ENCODE data around the gene NECAB2. TPM values are rescaled to one million over a fixed set of nuclear protein-coding genes. Genes with fewer than 3 reads are reported as not detected.
A peak's percentile ranks its signal among the peaks of the same experiment; 100 is the strongest.

Gene NECAB2
- polyA plus RNA-seq, 1 donor from 2014 or later: 12.5 TPM

- Histone ChIP-seq H3K4me2 (ENCODE audit: low read length) (no peak overlapping the region), H3K27me3 (ENCODE audit: insufficient read depth, low read depth, low read length) (no peaks in the 10 kb centered on the region), H4K20me1 (ENCODE audit: insufficient read depth) (no peaks in the 10 kb centered on the region), H3K4me3 (ENCODE audit: low read length) (no peak overlapping the region), H3K27ac (ENCODE audit: low read length) (no peak overlapping the region), H2AFZ (ENCODE audit: low read depth, low read length) (no peak overlapping the region), H3K9me3 (ENCODE audit: low read length) (no peaks in the 10 kb centered on the region), H3K79me2 (replicated peaks; ENCODE audit: insufficient read depth, low read length) (no peaks in the 10 kb centered on the region), H3K9ac (ENCODE audit: low read length) (no peak overlapping the region), H3K36me3 (ENCODE audit: insufficient read depth, low read length) (no peaks in the 10 kb centered on the region), H3F3A (ENCODE audit: insufficient read depth, low read length, poor library complexity, severe bottlenecking) (no peaks in the 10 kb centered on the region), H3K9me2 (ENCODE audit: insufficient read depth, low read length) (no peaks in the 10 kb centered on the region)
- TF ChIP-seq EZH2 (IDR thresholded peaks at IDR 0.05; ENCODE audit: borderline replicate concordance, insufficient read depth, low read length, poor library complexity, severe bottlenecking) (no peak), EP300 (conservative IDR thresholded peaks at IDR 0.05; ENCODE audit: poor library complexity, severe bottlenecking) (no peak), RAD21 (conservative IDR thresholded peaks at IDR 0.05) (no peak), MXI1 (conservative IDR thresholded peaks at IDR 0.05; ENCODE audit: poor library complexity, severe bottlenecking) (no peak), POLR2AphosphoS5 (IDR thresholded peaks at IDR 0.05) (no peak), TAF1 (IDR thresholded peaks at IDR 0.05; ENCODE audit: low read depth) (no peak), REST (IDR thresholded peaks at IDR 0.05; ENCODE audit: borderline replicate concordance) (no peak), SMC3 (conservative IDR thresholded peaks at IDR 0.05; ENCODE audit: poor library complexity) (no peak), CTCF (IDR thresholded peaks at IDR 0.05; ENCODE audit: poor library complexity, severe bottlenecking) (no peak)
These were observed 75.6 kb downstream of the NECAB2 start for GRCh38 chr16:84043486-84044117.

GRCh38 chr16:84044118-84044488, 76.1 kb downstream of the NECAB2 start:
- H3K79me2 ChIP-seq (replicated peaks; ENCODE audit: insufficient read depth, low read length): no peaks in the 10 kb centered on the region
- H3K27ac ChIP-seq (ENCODE audit: low read length): no peak overlapping the region
- H3K27me3 ChIP-seq (ENCODE audit: insufficient read depth, low read depth, low read length): no peaks in the 10 kb centered on the region

More at GRCh38 chr16:84044118-84044488, 76.1 kb downstream of the NECAB2 start:
- no peaks in the 10 kb centered on the region for H3K9me2 ChIP-seq (ENCODE audit: insufficient read depth, low read length)
- H3K9me3 ChIP-seq (ENCODE audit: low read length): no peaks in the 10 kb centered on the region
- H3K9ac ChIP-seq (ENCODE audit: low read length): no peak overlapping the region
- H4K20me1 ChIP-seq (ENCODE audit: insufficient read depth): no peaks in the 10 kb centered on the region
- no peak overlapping the region for H3K4me3 ChIP-seq (ENCODE audit: low read length)
- H3K4me2 ChIP-seq (ENCODE audit: low read length): no peak overlapping the region
- H3F3A ChIP-seq (ENCODE audit: insufficient read depth, low read length, poor library complexity, severe bottlenecking): no peaks in the 10 kb centered on the region
- H2AFZ ChIP-seq (ENCODE audit: low read depth, low read length): no peak overlapping the region
- peak; percentile 30 for TF ChIP-seq CTCF (IDR thresholded peaks at IDR 0.05; ENCODE audit: poor library complexity, severe bottlenecking)
- TF ChIP-seq SMC3 (conservative IDR thresholded peaks at IDR 0.05; ENCODE audit: poor library complexity): peak; percentile 44
- TF ChIP-seq EZH2 (IDR thresholded peaks at IDR 0.05; ENCODE audit: borderline replicate concordance, insufficient read depth, low read length, poor library complexity, severe bottlenecking): no peak
- no peaks in the 10 kb centered on the region for H3K36me3 ChIP-seq (ENCODE audit: insufficient read depth, low read length)

Measured in neural cell (in vitro differentiated cells).